Endothelial cell of umbilical vein (primary cell): ENCODE results near the gene MGLL. TPM values are rescaled to one million over a fixed set of nuclear protein-coding genes. Genes with fewer than 3 reads are reported as not detected.

ENCODE experiments used
- BruUV-seq: library from RNA; stranded (reverse); fragments of 400-500 nt; replicated peaks from 2 replicates; lab custom pipeline; 2021; lab: Mats Ljungman, UMichigan
- CTCF ChIA-PET: fragments of 300-600, 350-600 bp; sonication (Branson Sonifier 250); formaldehyde crosslinking; loops from one replicate; lab custom pipeline; 2021; ENCODE audit warnings: antibody characterized with exemption, inconsistent platforms; lab: Charles Lee
- POLR2A ChIA-PET: fragments of 300-600, 350-600 bp; sonication (Branson Sonifier 250); formaldehyde crosslinking; loops from one replicate; lab custom pipeline; 2021; ENCODE audit warnings: antibody characterized with exemption, inconsistent platforms; lab: Charles Lee
- DNase-seq: peaks from one replicate; pipeline ENCODE4 v3.0.0-alpha.2; 2011; ENCODE audit warnings: low read depth, low spot score
- FAIRE-seq: peaks from 2 replicates; lab custom pipeline; 2011; peaks lifted over from hg19 to GRCh38; lab: Jason Lieb, UNC
- H2AFZ ChIP-seq: 2 replicates; pipeline ENCODE4 v1.6.0; 2012; ENCODE audit warnings: low read depth, low read length, control low read depth, inconsistent platforms
- H3K27ac ChIP-seq: 2 replicates; pipeline ENCODE4 v1.5.1; 2011; ENCODE audit warnings: low read depth, mild to moderate bottlenecking, control low read depth, low read length, moderate library complexity; ENCODE audit not compliant: insufficient read depth
- H3K27me3 ChIP-seq, 2 experiments: 2 replicates each; pipeline versions ENCODE4 v1.6.0 to v1.6.1; 2011; ENCODE audit warnings: low read length in 2 of 2, mixed read lengths in 1 of 2; ENCODE audit not compliant: control insufficient read depth in 2 of 2, insufficient read depth in 2 of 2
- H3K36me3 ChIP-seq, 2 experiments: 2 replicates in 1 of 2; 3 replicates in 1 of 2; pipeline ENCODE4 v1.5.1; 2011; ENCODE audit warnings: low read length in 2 of 2, mild to moderate bottlenecking in 1 of 2, moderate library complexity in 1 of 2; ENCODE audit not compliant: control insufficient read depth in 2 of 2, insufficient read depth in 2 of 2; ENCODE audit errors: extremely low read depth in 1 of 2
- H3K4me1 ChIP-seq: 3 replicates; pipeline ENCODE4 v1.5.1; 2011; ENCODE audit warnings: mild to moderate bottlenecking, low read length; ENCODE audit not compliant: control insufficient read depth, insufficient read depth; ENCODE audit errors: extremely low read depth
- H3K4me2 ChIP-seq: 2 replicates; pipeline ENCODE4 v1.6.1; 2011; ENCODE audit warnings: low read length, control low read depth, mixed read lengths; ENCODE audit not compliant: insufficient read depth
- H3K4me3 ChIP-seq, 3 experiments: fragments of 200-600 bp in 1 of 3; sonication (generic), shearing (Covaris generic) in 1 of 3; replicated peaks in 1 of 3; 2 replicates each; pipeline ENCODE4 v1.5.1; 2011 to 2016; ENCODE audit warnings: control low read depth in 3 of 3, low read length in 3 of 3, mild to moderate bottlenecking in 2 of 3, inconsistent platforms in 1 of 3, low read depth in 1 of 3, moderate library complexity in 1 of 3; ENCODE audit not compliant: insufficient read depth in 1 of 3
- H3K79me2 ChIP-seq: 2 replicates; pipeline ENCODE4 v1.6.0; 2012; ENCODE audit warnings: low read length, inconsistent platforms; ENCODE audit not compliant: control insufficient read depth, insufficient read depth
- H3K9ac ChIP-seq: replicated peaks from 2 replicates; pipeline ENCODE3; 2011; ENCODE audit warnings: low read length, control low read depth; ENCODE audit not compliant: insufficient read depth; ENCODE audit errors: extremely low read depth
- H3K9me1 ChIP-seq: replicated peaks from 3 replicates; pipeline ENCODE4 v1.6.0; 2011; ENCODE audit warnings: mild to moderate bottlenecking, low read length; ENCODE audit not compliant: control insufficient read depth, insufficient read depth; ENCODE audit errors: extremely low read depth
- H3K9me3 ChIP-seq: replicated peaks from 2 replicates; pipeline ENCODE4 v1.5.1; 2012; ENCODE audit warnings: low read length, inconsistent platforms; ENCODE audit not compliant: control insufficient read depth, insufficient read depth
- H4K20me1 ChIP-seq: replicated peaks from 2 replicates; pipeline ENCODE3; 2011; ENCODE audit warnings: mild to moderate bottlenecking, low read length; ENCODE audit not compliant: control insufficient read depth, insufficient read depth; ENCODE audit errors: extremely low read depth
- CTCF ChIP-seq, 2 donors: IDR thresholded peaks; 1 replicate in 1 of 2; 2 replicates in 1 of 2; pipeline ENCODE4 v1.5.1; 2011; ENCODE audit warnings: low read length in 2 of 2, mild to moderate bottlenecking in 2 of 2, moderate library complexity in 2 of 2, control low read depth in 1 of 2, inconsistent platforms in 1 of 2, low read depth in 1 of 2; ENCODE audit not compliant: insufficient read depth in 1 of 2; ENCODE audit errors: extremely low read depth in 1 of 2
- EZH2 ChIP-seq: IDR thresholded peaks from 2 replicates; pipeline ENCODE4 v1.6.1; 2012; ENCODE audit warnings: borderline replicate concordance, low read depth, mild to moderate bottlenecking, moderate library complexity, low read length, inconsistent platforms; ENCODE audit not compliant: severe bottlenecking
- FOS ChIP-seq: IDR thresholded peaks from 2 replicates; pipeline ENCODE4 v1.6.1; 2011; ENCODE audit warnings: mild to moderate bottlenecking, low read length, moderate library complexity, borderline replicate concordance; ENCODE audit not compliant: insufficient read depth
- GATA2 ChIP-seq: IDR thresholded peaks from 2 replicates; pipeline ENCODE4 v1.7.0; 2011; ENCODE audit warnings: low read depth, mild to moderate bottlenecking, moderate library complexity, mixed read lengths, low read length; ENCODE audit not compliant: insufficient read length, insufficient read depth
- JUN ChIP-seq: IDR thresholded peaks from 2 replicates; pipeline ENCODE4 v1.6.1; 2011; ENCODE audit warnings: borderline replicate concordance, low read depth; ENCODE audit not compliant: insufficient read length, insufficient read depth
- MAX ChIP-seq: IDR thresholded peaks from 2 replicates; pipeline ENCODE4 v1.6.1; 2011; ENCODE audit not compliant: insufficient read depth, insufficient read length
- MYC ChIP-seq: IDR thresholded peaks from one replicate; pipeline ENCODE4 v1.6.1; 2011; ENCODE audit warnings: mild to moderate bottlenecking, low read depth, low read length
- POLR2A ChIP-seq: IDR thresholded peaks from 2 replicates; pipeline ENCODE4 v1.6.1; 2012; ENCODE audit warnings: low read depth, mild to moderate bottlenecking, control low read depth, low read length
- POLR2AphosphoS5 ChIP-seq: IDR thresholded peaks from 2 replicates; pipeline ENCODE4 v1.6.1; 2012; ENCODE audit warnings: low read depth, mild to moderate bottlenecking, control low read depth, low read length, moderate library complexity; ENCODE audit not compliant: insufficient read depth
- dilution Hi-C: fragments of 300-500 bp; cut with MboI; formaldehyde crosslinking; loops from one replicate; pipeline ENCODE4 v1.15.0; 2019; ENCODE audit warnings: low sequenced_read_pairs; ENCODE audit not compliant: extremely low pct_ligation_motif_present
- intact Hi-C: fragments of 100-400 bp; cut with micrococcal nuclease; formaldehyde crosslinking; loops from one replicate; pipeline ENCODE4 v1.10.0; 2022
- polyA plus RNA-seq, 4 experiments: library from polyadenylated mRNA; depleted of rRNA in 3 of 4; stranded (reverse) in 3 of 4; unstranded in 1 of 4; fragments of >200 nt; gene quantifications; 2 replicates each; pipeline versions ENCODE4 v1.2.1 to v1.2.3, GENCODE V29; 2011 to 2012; ENCODE audit warnings: missing spikeins in 1 of 4
- total RNA-seq: library from RNA; stranded (reverse); gene quantifications from 2 replicates; pipeline ENCODE4 v1.2.3, GENCODE V29; 2021

The MGLL gene
- total and polyA plus RNA-seq, 2 donors (not counting 3 experiments of a cell fraction or from before 2014, with no cell fraction given) = 30.7 to 60.2 TPM

- no peak overlapping the region for H3K9ac ChIP-seq
- H3K27me3 ChIP-seq = no peaks in the 10 kb centered on the region
- H3K4me1 ChIP-seq = no peaks in the 10 kb centered on the region
- H3K79me2 ChIP-seq = no peaks in the 10 kb centered on the region
- no peak for TF ChIP-seq POLR2A
- no peak for TF ChIP-seq POLR2AphosphoS5
- TF ChIP-seq CTCF (IDR thresholded peaks at IDR 0.05; ENCODE audit: extremely low read depth in 1 of 2, insufficient read depth in 1 of 2, low read depth in 1 of 2, low read length in 2 of 2) = no peak
- no peak for TF ChIP-seq EZH2
- no peak for TF ChIP-seq GATA2
- no peak for TF ChIP-seq MYC
- TF ChIP-seq FOS = no peak
- TF ChIP-seq JUN = no peak
- no peak for TF ChIP-seq MAX
- H2AFZ ChIP-seq = no peak overlapping the region
- no peaks in the 10 kb centered on the region for H3K36me3 ChIP-seq
- H3K9me3 ChIP-seq = no peaks in the 10 kb centered on the region
- ChIA-PET POLR2A (no interaction called here), CTCF (interaction anchor here (0.6 to 3.7 kb wide), 17 partner anchors 10 to 497 kb away, joined by 3 to 41 read pairs (median 4); no protein-coding TSS in a partner anchor)
- no peaks in the 10 kb centered on the region for H3K9me1 ChIP-seq
- H3K4me3 ChIP-seq = no peak overlapping the region
- H3K4me2 ChIP-seq = no peak overlapping the region
- no peak overlapping the region for H3K27ac ChIP-seq
- no TSS peak for BruUV-seq
- no peaks in the 10 kb centered on the region for H4K20me1 ChIP-seq
- dilution Hi-C loops (no loop called here), intact Hi-C loops (loop anchor here (1.0 to 5.0 kb wide), 6 partner anchors 43 to 481 kb away; partner anchors contain the start of gene SEC61A1)
- no peak for DNase-seq
- FAIRE-seq = no peak
Measured at GRCh38 chr3:127651516-127652172, 170.7 kb downstream of the MGLL start.
